ENCODE results near the gene TSPAN18.

DNA sequence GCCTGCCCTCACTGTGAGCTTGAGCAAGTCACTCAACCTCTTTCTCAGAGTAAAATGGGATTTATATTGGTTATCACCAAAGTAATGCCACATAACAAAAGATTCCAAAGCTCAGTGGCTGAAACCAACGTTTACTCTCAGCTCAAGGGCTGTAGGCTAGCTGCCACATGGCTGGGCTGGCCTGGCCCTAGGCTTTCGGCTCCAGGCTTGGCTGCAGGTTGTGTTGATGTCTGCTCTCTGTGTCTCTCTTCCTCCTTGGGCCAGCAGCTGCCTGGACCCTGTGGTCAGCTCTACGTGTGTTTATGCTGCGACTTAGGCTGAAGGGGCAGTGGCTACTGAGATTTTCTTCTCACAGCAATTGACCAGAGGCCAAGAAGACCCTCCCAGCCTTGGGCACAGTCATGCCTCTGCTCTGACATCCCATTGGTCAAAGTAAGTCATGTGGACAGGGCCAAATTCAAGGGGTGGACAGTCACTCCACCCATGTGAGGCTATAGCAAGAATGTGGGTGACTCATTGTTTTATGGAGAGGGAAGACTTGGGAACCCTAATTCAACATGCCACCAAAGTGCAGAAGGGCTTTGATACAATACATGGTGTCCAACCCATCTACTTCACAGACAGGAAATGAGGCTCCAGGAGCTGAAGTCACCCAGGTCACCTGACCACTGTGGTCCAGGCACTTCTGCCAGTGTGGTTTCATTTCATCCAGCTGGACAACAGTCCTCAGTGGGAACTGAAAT, 90.6 kb downstream of the TSPAN18 start:
- TF ChIP-seq EZH2phosphoT487 (IDR thresholded peaks at IDR 0.05; ENCODE audit: low read length) (no peak), EZH2 (optimal IDR thresholded peaks at IDR 0.05; ENCODE audit: low read depth, low read length) (no peak)
- TF ChIP-seq, protein P1, sequence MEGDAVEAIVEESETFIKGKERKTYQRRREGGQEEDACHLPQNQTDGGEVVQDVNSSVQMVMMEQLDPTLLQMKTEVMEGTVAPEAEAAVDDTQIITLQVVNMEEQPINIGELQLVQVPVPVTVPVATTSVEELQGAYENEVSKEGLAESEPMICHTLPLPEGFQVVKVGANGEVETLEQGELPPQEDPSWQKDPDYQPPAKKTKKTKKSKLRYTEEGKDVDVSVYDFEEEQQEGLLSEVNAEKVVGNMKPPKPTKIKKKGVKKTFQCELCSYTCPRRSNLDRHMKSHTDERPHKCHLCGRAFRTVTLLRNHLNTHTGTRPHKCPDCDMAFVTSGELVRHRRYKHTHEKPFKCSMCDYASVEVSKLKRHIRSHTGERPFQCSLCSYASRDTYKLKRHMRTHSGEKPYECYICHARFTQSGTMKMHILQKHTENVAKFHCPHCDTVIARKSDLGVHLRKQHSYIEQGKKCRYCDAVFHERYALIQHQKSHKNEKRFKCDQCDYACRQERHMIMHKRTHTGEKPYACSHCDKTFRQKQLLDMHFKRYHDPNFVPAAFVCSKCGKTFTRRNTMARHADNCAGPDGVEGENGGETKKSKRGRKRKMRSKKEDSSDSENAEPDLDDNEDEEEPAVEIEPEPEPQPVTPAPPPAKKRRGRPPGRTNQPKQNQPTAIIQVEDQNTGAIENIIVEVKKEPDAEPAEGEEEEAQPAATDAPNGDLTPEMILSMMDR (IDR thresholded peaks at IDR 0.05; ENCODE audit: low read length), result no peak
